Activated T-helper 1 cell treated with anti-CD3 and anti-CD28 coated beads, Interleukin-12 subunit alpha, Interleukin-12 subunit beta, Interleukin-2, Interleukin-4 antibody, amounts not matched to agents 30 ng/mL and 10 ng/mL and 1 ng/mL, durations not matched to agents 14 hours and 24 hours and 36 hours (primary cell): ENCODE measurements around the gene EGFR. TPM values are rescaled to one million over a fixed set of nuclear protein-coding genes. Genes with fewer than 3 reads are reported as not detected.

ENCODE experiments used
- DNase-seq: peaks from one replicate; pipeline ENCODE4 v3.0.0; 2021; ENCODE audit warnings: low spot score
- H3K27ac Mint-ChIP-seq: one replicate; pipeline ENCODE4 v1.8.0; 2021; ENCODE audit warnings: mild to moderate bottlenecking, mixed read lengths
- H3K27me3 Mint-ChIP-seq: one replicate; pipeline ENCODE4 v1.8.0; 2022; ENCODE audit warnings: mild to moderate bottlenecking, moderate library complexity, mixed read lengths; ENCODE audit not compliant: insufficient read depth
- H3K36me3 Mint-ChIP-seq: one replicate; pipeline ENCODE4 v1.8.0; 2021; ENCODE audit warnings: low read depth, mixed read lengths
- H3K4me1 Mint-ChIP-seq: one replicate; pipeline ENCODE4 v1.8.0; 2021; ENCODE audit warnings: low read depth, mixed read lengths
- H3K4me3 Mint-ChIP-seq: one replicate; pipeline ENCODE4 v1.8.0; 2021; ENCODE audit warnings: mild to moderate bottlenecking, moderate library complexity, mixed read lengths
- H3K9me3 Mint-ChIP-seq: one replicate; pipeline ENCODE4 v1.8.0; 2021; ENCODE audit warnings: mixed read lengths
- intact Hi-C: fragments of 100-400 bp; cut with micrococcal nuclease; formaldehyde crosslinking; loops from one replicate; pipeline ENCODE4 v1.15.1; 2024
- total RNA-seq: library from RNA; stranded (reverse); gene quantifications from 2 replicates; pipeline ENCODE4 v1.2.3, GENCODE V29; 2022

Gene EGFR
- total RNA-seq, 1 donor from 2014 or later: 0.10 TPM

DNA sequence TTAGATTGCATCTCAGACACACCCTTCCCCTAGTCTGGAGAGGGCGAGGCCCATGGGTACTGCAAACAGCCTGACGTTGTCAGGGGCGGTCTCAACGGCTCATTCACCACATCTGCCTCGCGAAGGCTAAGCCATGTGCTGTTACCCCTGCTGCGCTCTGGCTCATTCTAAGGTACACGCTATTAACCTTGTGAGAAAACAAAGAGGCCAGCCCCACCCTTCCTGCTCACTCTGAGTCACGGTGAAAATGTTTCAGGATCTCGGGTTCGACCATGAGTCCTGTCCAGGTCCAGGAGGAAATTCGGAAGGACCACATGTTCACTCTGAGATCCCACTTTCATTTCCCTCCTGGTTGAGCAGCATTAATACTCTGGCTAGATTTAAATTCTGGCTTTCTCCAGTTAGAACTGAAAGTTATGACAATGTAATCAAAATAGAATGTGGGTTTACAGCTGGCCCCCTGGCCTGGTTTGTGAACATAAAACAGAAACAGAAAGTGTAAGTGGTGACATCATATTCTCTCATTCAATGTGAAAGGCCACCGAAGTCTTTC, 55.2 kb downstream of the EGFR start:
- H3K9me3 Mint-ChIP-seq: no peaks in the 10 kb centered on the region
- peaks cover 12% of the 10 kb centered on the region for H3K27me3 Mint-ChIP-seq
- peaks cover 17% of the 10 kb centered on the region for H3K4me1 Mint-ChIP-seq
- no peak overlapping the region for H3K4me3 Mint-ChIP-seq
- DNase-seq: peak; percentile 9
- intact Hi-C loops: loop anchor here (1.0 to 5.0 kb wide), 4 partner anchors 13 to 317 kb away; partner anchors contain the start of gene SEC61G
- H3K27ac Mint-ChIP-seq: peak overlapping the region; percentile 6
- no peaks in the 10 kb centered on the region for H3K36me3 Mint-ChIP-seq

DNA sequence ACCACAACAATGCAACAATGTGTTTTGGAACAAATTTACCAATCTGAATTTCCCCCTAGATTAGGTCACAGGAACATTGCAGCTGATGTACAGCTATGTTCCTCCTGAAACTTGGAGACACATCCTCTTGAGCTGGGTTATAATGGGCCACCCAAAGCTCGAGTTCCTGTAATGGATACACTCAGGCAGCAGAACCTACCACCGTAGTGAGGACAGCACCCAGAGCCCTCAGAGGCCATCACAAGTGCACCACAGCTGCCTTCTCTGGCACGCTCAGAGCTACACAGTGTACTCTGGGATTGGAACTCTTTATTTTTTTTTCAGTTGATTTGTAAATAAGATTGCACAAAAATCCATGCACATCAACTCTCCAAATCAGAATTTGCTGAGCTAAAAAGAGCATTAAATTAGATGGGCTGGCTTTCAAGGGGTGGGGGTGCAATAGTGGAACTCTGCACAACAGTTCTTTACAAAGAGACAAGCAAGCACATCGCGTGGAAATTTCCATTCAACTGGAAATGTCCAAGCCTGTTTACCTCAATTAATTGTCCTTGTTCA, 56.7 kb downstream of the EGFR start:
- Mint-ChIP-seq H3K9me3 (no peaks in the 10 kb centered on the region), H3K27ac (no peak overlapping the region), H3K4me1 (peaks cover 17% of the 10 kb centered on the region), H3K4me3 (no peak overlapping the region), H3K27me3 (peaks cover 7% of the 10 kb centered on the region), H3K36me3 (no peaks in the 10 kb centered on the region)
- DNase-seq: no peak
- intact Hi-C loops: no loop called here

DNA sequence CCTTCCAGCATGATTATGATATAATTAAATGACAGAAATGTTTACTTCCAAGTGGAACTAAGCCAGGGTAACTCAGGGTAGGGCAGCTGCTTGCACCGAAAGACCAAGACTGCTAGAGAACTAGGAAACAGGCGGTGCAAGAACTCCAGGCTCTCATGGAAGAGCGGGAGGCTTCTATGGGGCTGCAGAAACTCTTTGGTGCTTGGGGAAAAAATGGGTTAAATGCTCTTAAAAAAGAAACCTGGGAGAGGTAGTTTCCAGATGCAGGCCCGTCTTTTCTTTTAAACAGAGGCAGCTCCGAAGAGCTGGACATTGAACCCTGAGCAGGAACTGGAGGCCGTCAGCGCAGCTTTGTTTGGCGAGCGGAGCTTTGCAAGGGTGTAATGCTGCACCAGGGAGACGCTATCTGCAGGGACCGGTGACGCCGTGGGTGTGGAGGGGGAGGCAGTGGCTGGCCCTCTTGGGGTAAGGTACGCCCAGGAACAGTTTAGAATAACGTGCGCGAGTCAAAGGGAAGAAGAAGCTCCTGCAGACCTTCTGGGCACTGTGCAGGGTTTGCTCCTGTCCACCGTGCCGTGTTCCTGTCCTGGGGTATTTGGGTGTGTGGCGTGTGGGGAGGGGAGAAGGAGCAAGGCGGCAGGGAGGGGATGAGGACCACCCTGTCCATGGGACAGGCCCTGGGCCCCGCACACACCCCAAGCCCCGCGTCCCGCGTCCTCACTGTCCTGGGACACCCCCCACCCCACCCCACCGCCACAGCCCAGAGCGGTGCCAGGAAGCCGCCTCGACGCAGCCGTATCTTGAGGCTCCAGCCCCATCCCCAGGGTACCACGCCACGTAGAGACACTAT, 59.0 kb downstream of the EGFR start:
- no peak for DNase-seq
- intact Hi-C loops: no loop called here
- no peaks in the 10 kb centered on the region for H3K9me3 Mint-ChIP-seq
- H3K4me1 Mint-ChIP-seq: peaks cover 17% of the 10 kb centered on the region
- H3K27me3 Mint-ChIP-seq: peaks cover 8% of the 10 kb centered on the region
- H3K27ac Mint-ChIP-seq: no peak overlapping the region
- H3K4me3 Mint-ChIP-seq: no peak overlapping the region
- no peaks in the 10 kb centered on the region for H3K36me3 Mint-ChIP-seq

- no peaks in the 10 kb centered on the region for H3K9me3 Mint-ChIP-seq
- H3K27me3 Mint-ChIP-seq: peaks cover 12% of the 10 kb centered on the region
- intact Hi-C loops: no loop called here
- H3K4me3 Mint-ChIP-seq: no peak overlapping the region
- H3K27ac Mint-ChIP-seq: no peak overlapping the region
- DNase-seq: no peak
- peaks cover 7% of the 10 kb centered on the region for H3K4me1 Mint-ChIP-seq
- H3K36me3 Mint-ChIP-seq: no peaks in the 10 kb centered on the region
Measured at GRCh38 chr7:55078465-55079372, 59.9 kb downstream of the EGFR start.

GRCh38 chr7:55080000-55080623, 61.3 kb downstream of the EGFR start:
- intact Hi-C loops: no loop called here
- Mint-ChIP-seq H3K27me3 (peaks cover 18% of the 10 kb centered on the region), H3K36me3 (no peaks in the 10 kb centered on the region), H3K27ac (no peak overlapping the region), H3K4me1 (no peaks in the 10 kb centered on the region), H3K9me3 (no peaks in the 10 kb centered on the region), H3K4me3 (no peak overlapping the region)
- no peak for DNase-seq

DNA sequence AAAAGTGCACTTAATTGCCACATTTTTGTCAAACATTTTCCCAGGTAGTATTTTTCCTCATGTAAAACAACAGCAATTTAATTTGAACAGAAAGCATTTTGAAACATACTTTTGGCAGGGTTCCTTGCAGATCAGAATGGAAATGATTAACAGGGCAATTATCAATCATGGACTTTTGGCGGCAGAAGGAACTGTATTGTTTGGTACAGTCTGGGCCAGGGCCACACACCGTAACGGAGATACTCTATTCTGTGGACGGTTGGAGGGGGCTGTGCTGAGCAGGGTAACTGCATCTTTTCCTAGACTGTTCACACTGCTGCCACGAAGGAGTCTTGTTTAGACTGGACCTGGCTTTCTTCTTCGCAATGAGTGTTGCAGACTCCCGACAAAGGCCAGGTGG, 62.3 kb downstream of the EGFR start:
- DNase-seq: no peak
- intact Hi-C loops: no loop called here
- Mint-ChIP-seq H3K27ac (no peak overlapping the region), H3K27me3 (peaks cover 25% of the 10 kb centered on the region), H3K4me1 (peaks cover 5% of the 10 kb centered on the region), H3K4me3 (no peak overlapping the region), H3K9me3 (no peaks in the 10 kb centered on the region), H3K36me3 (no peaks in the 10 kb centered on the region)

DNA sequence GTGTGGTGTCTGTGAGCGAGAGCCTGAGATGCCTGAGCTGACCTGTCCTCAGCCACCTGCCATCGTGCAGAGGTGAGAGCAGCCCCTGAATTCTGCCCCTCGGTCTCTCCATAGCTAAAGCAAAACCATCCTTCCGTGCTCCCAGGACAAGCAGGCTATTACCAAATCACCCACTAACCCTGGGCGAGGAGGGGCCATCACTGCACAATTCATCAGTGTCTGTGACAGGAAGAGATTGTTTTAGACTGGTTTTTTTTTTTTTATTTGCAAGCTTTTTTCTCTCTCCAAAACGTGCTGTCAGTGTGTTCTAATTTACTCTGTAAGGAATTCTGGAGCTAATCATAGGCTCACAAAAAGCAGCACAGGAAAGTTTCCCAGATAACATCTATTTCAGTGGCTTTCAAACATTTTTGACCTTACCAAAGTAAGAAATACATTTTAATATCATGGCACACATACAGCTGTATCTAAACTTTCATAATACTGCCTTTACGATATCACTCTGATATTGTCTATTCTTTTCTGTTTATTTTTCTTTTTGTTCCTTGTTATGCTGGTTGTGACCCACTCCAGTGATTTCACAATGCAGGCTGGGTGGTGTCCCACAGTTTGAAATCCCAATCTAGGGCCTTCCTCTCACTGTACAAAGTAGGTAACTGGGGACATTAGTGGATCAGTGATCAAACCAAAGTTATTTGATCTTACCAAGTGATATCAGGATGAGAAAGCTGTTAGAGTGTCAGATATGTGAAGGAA, 62.8 kb downstream of the EGFR start:
- Mint-ChIP-seq H3K4me3 (no peak overlapping the region), H3K4me1 (peaks cover 11% of the 10 kb centered on the region), H3K27ac (no peak overlapping the region), H3K36me3 (no peaks in the 10 kb centered on the region), H3K9me3 (no peaks in the 10 kb centered on the region), H3K27me3 (peaks cover 28% of the 10 kb centered on the region)
- intact Hi-C loops: no loop called here
- DNase-seq: no peak

- no peak for DNase-seq
- Mint-ChIP-seq H3K36me3 (no peaks in the 10 kb centered on the region), H3K4me3 (no peak overlapping the region), H3K9me3 (no peaks in the 10 kb centered on the region), H3K27me3 (peaks cover 28% of the 10 kb centered on the region), H3K4me1 (peaks cover 16% of the 10 kb centered on the region), H3K27ac (no peak overlapping the region)
- intact Hi-C loops: no loop called here
Measured at GRCh38 chr7:55082228-55082603, 63.4 kb downstream of the EGFR start.

DNA sequence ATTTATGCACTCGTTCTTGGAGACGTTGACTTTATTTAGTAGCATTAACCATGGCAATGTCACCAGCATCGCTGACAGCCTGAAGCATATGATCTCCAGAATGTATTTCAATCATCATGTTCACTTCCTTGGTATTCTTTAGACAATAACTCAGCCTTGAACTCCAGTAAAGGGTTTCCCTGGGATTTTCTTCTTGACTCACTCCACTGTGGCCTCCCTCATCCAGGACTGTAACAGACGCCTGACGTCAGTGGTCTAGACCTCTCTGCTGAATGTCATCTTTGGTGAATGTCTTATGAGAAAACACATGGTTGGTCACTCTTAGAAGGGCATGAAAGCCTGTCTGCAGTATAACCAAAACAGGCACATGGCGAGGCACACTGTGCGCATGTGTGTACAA, 64.4 kb downstream of the EGFR start:
- no peak overlapping the region for H3K4me3 Mint-ChIP-seq
- no peaks in the 10 kb centered on the region for H3K9me3 Mint-ChIP-seq
- no peak for DNase-seq
- H3K27me3 Mint-ChIP-seq: peaks cover 23% of the 10 kb centered on the region
- no peak overlapping the region for H3K27ac Mint-ChIP-seq
- intact Hi-C loops: no loop called here
- peaks cover 25% of the 10 kb centered on the region for H3K4me1 Mint-ChIP-seq
- H3K36me3 Mint-ChIP-seq: no peaks in the 10 kb centered on the region

DNA sequence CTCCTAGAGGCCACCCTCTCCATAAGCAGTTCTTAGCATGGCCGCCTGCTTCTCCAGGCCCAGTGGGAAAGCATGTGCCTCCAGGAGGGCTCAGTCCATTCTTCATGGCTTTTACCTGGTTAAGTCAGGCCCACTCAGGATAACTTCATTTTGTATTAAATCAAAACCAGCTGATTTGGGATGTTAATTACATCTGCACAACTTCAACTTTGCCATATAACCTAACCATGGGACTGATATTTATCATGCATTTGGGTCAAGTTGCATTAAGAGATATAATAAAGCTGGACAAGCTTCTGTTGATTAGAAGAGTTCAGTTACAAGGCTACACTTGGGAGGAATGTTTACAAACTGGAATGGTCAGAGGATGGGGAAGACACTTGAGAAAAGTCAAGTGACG, 65.5 kb downstream of the EGFR start:
- no peaks in the 10 kb centered on the region for H3K9me3 Mint-ChIP-seq
- intact Hi-C loops: no loop called here
- DNase-seq: no peak
- H3K27me3 Mint-ChIP-seq: peaks cover 23% of the 10 kb centered on the region
- H3K36me3 Mint-ChIP-seq: no peaks in the 10 kb centered on the region
- no peak overlapping the region for H3K27ac Mint-ChIP-seq
- H3K4me1 Mint-ChIP-seq: peaks cover 25% of the 10 kb centered on the region
- no peak overlapping the region for H3K4me3 Mint-ChIP-seq

GRCh38 chr7:55085511-55086412, 66.9 kb downstream of the EGFR start:
- Mint-ChIP-seq H3K27ac (no peak overlapping the region), H3K36me3 (no peaks in the 10 kb centered on the region), H3K9me3 (no peaks in the 10 kb centered on the region), H3K4me3 (no peak overlapping the region), H3K27me3 (peaks cover 26% of the 10 kb centered on the region), H3K4me1 (peaks cover 25% of the 10 kb centered on the region)
- intact Hi-C loops: loop anchor here (1.0 to 2.0 kb wide), 5 partner anchors 13 to 447 kb away; no protein-coding TSS in a partner anchor
- DNase-seq: no peak
